Neural crest cell (in vitro differentiated cells): Measurements from ENCODE around the gene CABP2. TPM values are rescaled to one million over a fixed set of nuclear protein-coding genes. Genes with fewer than 3 reads are reported as not detected.
"Not testable (repeated sequence)": the region's sequence is repeated elsewhere in the genome, so short reads cannot be mapped to it uniquely, and the experiment has no call there.

Experiments used
- DNase-seq: peaks from one replicate; pipeline ENCODE4 v3.0.0; 2021; ENCODE audit warnings: low read depth, mixed read lengths, low spot score
- H3K27ac Mint-ChIP-seq: one replicate; pipeline ENCODE4 v1.8.0; 2021; ENCODE audit warnings: mild to moderate bottlenecking, mixed read lengths; ENCODE audit not compliant: unreplicated experiment
- H3K27me3 Mint-ChIP-seq: 2 replicates; pipeline ENCODE4 v1.8.0; 2021; ENCODE audit warnings: low read depth, mild to moderate bottlenecking, mixed read lengths
- H3K36me3 Mint-ChIP-seq: 2 replicates; pipeline ENCODE4 v1.8.0; 2021; ENCODE audit warnings: low read depth, mild to moderate bottlenecking, mixed read lengths
- H3K4me1 Mint-ChIP-seq: 2 replicates; pipeline ENCODE4 v1.8.0; 2021; ENCODE audit warnings: mixed read lengths
- H3K4me3 Mint-ChIP-seq: one replicate; pipeline ENCODE4 v1.8.0; 2021; ENCODE audit warnings: mild to moderate bottlenecking, mixed read lengths
- H3K9me3 Mint-ChIP-seq: 2 replicates; pipeline ENCODE4 v1.8.0; 2021; ENCODE audit warnings: mixed read lengths
- total RNA-seq: library from RNA; stranded (reverse); gene quantifications from 2 replicates; pipeline ENCODE4 v1.2.1, GENCODE V29; 2021
- TF ChIP-seq, protein P1 (sequence below): fragments of 200-600 bp; sonication (generic); conservative IDR thresholded peaks from 2 replicates; pipeline ENCODE4 v1.5.0; 2021; ENCODE audit warnings: antibody characterized with exemption, mild to moderate bottlenecking

The CABP2 gene
- total RNA-seq, 1 donor from 2014 or later, result not detected

GRCh38 chr11:67548555-67549110 is 25.4 kb upstream of the CABP2 start:
- Mint-ChIP-seq H3K36me3 (no peaks in the 10 kb centered on the region), H3K4me3 (no peak overlapping the region), H3K27ac (no peak overlapping the region), H3K4me1 (no peaks in the 10 kb centered on the region), H3K27me3 (peaks cover 7% of the 10 kb centered on the region), H3K9me3 (peaks cover 9% of the 10 kb centered on the region)
- no peak for DNase-seq
- TF ChIP-seq, protein P1, sequence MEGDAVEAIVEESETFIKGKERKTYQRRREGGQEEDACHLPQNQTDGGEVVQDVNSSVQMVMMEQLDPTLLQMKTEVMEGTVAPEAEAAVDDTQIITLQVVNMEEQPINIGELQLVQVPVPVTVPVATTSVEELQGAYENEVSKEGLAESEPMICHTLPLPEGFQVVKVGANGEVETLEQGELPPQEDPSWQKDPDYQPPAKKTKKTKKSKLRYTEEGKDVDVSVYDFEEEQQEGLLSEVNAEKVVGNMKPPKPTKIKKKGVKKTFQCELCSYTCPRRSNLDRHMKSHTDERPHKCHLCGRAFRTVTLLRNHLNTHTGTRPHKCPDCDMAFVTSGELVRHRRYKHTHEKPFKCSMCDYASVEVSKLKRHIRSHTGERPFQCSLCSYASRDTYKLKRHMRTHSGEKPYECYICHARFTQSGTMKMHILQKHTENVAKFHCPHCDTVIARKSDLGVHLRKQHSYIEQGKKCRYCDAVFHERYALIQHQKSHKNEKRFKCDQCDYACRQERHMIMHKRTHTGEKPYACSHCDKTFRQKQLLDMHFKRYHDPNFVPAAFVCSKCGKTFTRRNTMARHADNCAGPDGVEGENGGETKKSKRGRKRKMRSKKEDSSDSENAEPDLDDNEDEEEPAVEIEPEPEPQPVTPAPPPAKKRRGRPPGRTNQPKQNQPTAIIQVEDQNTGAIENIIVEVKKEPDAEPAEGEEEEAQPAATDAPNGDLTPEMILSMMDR, result no peak

- H3K4me3 Mint-ChIP-seq, DNase-seq, H3K27ac Mint-ChIP-seq, H3K9me3 Mint-ChIP-seq, H3K27me3 Mint-ChIP-seq, H3K36me3 Mint-ChIP-seq, H3K4me1 Mint-ChIP-seq: not testable (repeated sequence)
Measured at GRCh38 chr11:67548112-67548511, 24.9 kb upstream of the CABP2 start.

- Mint-ChIP-seq H3K36me3 (no peaks in the 10 kb centered on the region), H3K4me1 (no peaks in the 10 kb centered on the region), H3K9me3 (no peaks in the 10 kb centered on the region), H3K4me3 (no peak overlapping the region), H3K27me3 (peaks cover 2% of the 10 kb centered on the region), H3K27ac (no peak overlapping the region)
- DNase-seq, result no peak
- TF ChIP-seq, protein P1, result no peak
Measured at GRCh38 chr11:67545280-67545679, 22.0 kb upstream of the CABP2 start.

GRCh38 chr11:67544616-67545242 is 21.5 kb upstream of the CABP2 start:
- Mint-ChIP-seq H3K9me3 (no peaks in the 10 kb centered on the region), H3K27me3 (peaks cover 2% of the 10 kb centered on the region), H3K36me3 (no peaks in the 10 kb centered on the region), H3K4me1 (no peaks in the 10 kb centered on the region), H3K27ac (no peak overlapping the region), H3K4me3 (no peak overlapping the region)
- TF ChIP-seq, protein P1, result no peak
- no peak for DNase-seq

- TF ChIP-seq, protein P1, result no peak
- Mint-ChIP-seq H3K27ac (no peak overlapping the region), H3K4me3 (no peak overlapping the region), H3K4me1 (no peaks in the 10 kb centered on the region), H3K27me3 (peaks cover 2% of the 10 kb centered on the region), H3K36me3 (no peaks in the 10 kb centered on the region), H3K9me3 (no peaks in the 10 kb centered on the region)
- DNase-seq, result no peak
Measured at GRCh38 chr11:67543585-67543984, 20.3 kb upstream of the CABP2 start.

GRCh38 chr11:67542971-67543370 is 19.7 kb upstream of the CABP2 start:
- DNase-seq, result no peak
- TF ChIP-seq, protein P1, result no peak
- no peak overlapping the region for H3K27ac Mint-ChIP-seq
- peaks cover 2% of the 10 kb centered on the region for H3K27me3 Mint-ChIP-seq
- H3K9me3 Mint-ChIP-seq, result no peaks in the 10 kb centered on the region
- no peaks in the 10 kb centered on the region for H3K36me3 Mint-ChIP-seq
- no peaks in the 10 kb centered on the region for H3K4me1 Mint-ChIP-seq
- H3K4me3 Mint-ChIP-seq, result no peak overlapping the region
